A673 (cell line): ENCODE results near the gene MEIOC.

Source experiments
- CTCF ChIP-seq: fragments of 300-800, 200-600 bp; sonication (generic); conservative IDR thresholded peaks from 2 replicates; pipeline ENCODE4 v1.5.1; 2017; ENCODE audit warnings: low read depth, mild to moderate bottlenecking, antibody characterized with exemption, low read length, moderate library complexity, mixed read lengths
- EZH2 ChIP-seq: fragments of 200-600 bp; sonication (generic); IDR thresholded peaks from 2 replicates; pipeline ENCODE4 v1.6.1; 2017; ENCODE audit warnings: borderline replicate concordance, low read depth, mild to moderate bottlenecking, mixed read lengths, antibody characterized with exemption, low read length; ENCODE audit not compliant: poor library complexity, severe bottlenecking

DNA sequence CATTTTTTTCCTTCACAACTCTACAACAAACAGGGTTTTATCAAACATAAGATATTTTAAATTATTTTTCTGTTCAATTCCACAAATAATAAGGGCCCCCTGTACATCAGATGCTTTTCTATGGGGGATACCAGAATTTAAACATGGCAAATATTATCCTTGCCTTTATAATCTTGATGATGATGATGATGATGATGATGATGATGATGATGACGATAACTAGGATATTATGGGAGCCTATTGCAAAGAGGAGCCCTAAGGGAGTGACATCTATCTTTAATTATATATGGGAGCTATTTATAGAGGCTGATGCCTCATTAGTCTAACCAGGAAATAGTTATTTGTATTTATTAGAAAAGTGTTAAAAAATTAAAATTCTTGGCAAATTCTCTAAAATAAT lies 6.8 kb downstream of the MEIOC start:
- TF ChIP-seq CTCF: no peak
- no peak for TF ChIP-seq EZH2
